Measurements from ENCODE around the gene PARD3.
"Not testable (repeated sequence)": the region's sequence is repeated elsewhere in the genome, so short reads cannot be mapped to it uniquely, and the experiment has no call there.

Gene PARD3

DNA sequence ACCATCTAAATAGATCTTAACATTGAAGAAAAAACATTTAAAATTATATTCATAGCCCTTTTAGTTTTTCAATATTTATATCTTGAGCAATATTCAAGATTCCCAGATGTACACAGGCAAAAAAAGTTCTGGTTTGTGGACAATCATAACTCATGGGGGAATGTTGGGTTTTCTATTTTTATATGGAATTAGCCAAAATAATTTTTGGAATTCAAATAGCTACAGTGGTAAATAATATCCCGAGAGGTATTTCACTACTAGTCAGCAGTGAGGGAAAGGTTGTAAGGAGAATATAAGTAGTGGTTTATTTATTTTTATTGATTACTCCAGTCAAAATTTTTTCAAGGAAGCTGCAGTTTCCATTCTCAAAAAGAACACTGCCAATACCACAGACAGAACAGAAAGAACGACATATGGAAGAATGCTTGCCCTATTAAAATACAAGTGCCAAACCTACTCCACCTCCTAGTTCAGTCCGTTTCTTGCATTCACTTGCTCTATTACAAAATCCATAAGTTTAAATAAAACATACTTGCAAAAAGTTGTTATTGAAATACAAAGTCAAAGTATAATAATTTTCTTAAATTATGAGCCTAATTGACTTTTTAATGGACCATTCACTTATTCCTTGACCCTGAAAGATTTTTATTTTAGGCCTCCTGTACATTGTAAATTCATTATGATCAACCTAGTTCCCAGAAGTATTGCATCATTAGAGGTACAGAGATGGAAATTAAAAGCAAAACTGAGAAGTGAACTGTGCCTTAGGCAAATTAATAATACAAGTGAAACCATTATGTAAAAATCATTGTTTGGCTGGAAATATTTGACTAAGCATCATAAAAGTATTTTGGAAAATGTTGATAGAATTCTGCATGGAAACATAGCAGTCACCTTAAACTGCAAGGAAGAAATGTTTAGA is 533.2 kb downstream of the PARD3 start:
- no peak for DNase-seq

DNA sequence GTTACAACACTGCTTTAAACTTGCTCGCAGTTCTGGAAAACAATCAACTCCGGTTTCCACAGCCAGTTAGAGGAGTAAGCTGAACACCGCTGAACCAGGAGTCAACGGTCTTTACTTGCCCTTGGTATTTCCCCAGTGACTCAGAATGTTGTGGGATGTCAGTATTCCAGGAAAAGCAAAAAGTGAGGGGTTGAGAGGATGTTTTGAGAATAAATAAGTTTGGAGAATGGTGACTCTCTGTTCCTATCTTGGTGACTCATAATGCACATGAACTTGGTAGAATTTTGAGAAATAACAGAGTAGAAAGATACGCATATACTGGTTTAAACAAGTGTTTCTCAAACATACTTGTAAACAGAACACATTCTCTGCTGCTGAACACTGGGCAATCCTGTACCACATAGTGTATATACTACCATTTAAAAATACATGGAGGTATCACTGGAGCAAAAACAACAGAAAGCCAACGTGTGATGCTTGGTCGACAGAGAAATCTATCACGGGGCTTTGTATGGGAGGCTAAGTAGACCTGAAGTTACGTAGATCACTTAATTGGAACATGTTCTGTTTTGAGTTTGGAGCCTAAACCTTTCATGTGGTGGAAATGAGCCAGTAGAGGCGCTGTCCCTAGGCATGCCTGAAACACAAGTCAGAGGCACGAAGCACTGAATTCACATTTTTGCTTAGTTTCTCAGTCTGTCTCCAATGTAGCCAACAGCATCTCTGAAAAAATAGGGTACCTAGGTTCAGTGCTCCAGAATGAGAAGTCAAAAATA is 534.3 kb downstream of the PARD3 start:
- no peak for DNase-seq

DNA sequence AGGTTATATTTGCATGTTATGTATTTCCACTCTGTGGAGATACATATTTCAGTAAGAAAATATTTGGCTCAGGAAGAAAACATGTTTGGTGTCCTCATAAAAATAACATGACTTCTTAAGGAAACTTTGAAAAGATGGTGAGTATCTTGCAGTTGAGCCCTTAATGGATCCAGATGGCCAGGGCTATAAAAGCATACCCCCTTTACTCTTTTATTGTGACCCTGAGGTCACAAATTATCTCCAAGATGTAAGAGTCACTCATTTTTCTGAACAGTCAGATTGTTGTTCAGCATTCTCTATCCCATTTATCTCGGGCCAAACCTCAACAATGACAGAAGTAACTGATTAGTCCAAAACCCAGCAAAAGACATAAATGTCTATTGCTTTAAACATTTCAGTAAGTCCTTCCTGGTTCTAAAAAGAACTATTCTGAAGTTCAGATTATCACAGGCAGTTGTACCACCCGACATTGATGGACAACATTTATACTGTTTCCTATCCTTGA is 539.4 kb downstream of the PARD3 start:
- no peak for DNase-seq

DNA sequence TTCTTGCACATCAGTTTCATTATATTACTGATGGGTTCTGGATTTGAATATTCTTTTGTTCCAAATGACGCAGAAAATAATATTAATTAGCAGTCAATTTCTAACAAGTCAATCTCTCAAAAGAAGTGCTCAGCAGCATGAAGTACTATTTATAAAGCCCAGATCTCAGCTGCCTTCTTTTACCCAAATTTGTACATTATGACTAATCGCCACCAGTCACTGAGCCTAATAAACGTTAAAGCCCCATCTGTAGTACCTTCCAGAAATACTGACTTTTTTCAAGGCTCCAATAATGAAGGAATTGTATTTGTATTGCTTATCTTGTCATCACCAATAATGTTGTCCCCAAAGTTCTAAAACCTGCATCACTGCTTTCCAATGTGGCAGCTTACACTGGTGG is 540.2 kb downstream of the PARD3 start:
- no peak for DNase-seq

DNA sequence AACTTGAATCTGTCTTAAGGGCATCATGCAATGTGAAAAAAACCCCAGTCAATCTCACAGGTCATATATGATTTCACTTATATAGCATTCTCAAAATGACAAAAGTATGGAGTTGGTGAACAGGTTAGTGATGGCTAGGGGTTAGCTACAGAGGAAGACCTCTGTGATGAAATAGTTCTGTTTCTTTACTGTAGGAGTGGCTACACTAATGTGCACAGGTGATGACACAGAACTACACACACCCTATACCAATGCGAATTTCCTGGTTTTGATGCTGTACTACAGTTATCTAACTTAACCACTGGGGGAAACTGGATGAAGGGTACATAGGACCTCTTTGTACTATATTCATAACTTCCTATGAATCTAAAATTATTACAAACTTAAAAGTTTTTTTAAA is 541.8 kb downstream of the PARD3 start:
- DNase-seq = no peak

DNA sequence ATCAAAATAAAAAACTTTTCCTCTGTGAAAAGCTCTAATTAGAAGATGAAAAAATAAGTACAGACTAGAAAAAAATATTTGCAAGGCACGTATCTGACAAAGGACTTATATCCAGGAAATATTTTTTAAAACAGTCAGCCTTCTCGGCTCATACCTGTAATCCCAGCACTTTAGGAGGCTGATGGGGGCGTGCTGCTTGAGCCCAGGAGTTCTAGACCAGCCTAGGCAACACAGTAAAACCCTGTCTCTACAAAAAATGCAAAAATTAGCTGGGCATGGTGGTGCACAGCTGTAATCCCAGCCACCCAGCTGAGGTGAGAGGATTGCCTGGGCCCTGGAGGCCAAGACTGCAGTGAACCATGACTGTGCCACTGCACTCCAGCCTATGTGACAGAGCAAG is 542.8 kb downstream of the PARD3 start:
- no peak for DNase-seq

DNA sequence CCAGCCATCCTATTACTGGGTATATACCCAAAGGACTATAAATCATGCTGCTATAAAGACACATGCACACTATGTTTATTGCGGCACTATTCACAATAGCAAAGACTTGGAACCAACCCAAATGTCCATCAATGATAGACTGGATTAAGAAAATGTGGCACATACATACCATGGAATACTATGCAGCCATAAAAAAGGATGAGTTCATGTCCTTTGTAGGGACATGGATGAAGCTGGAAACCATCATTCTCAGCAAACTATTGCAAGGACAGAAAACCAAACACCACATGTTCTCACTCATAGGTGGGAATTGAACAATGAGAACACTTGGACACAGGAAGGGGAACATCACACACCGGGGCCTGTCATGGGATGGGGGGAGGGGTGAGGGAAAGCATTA is 546.7 kb downstream of the PARD3 start:
- not testable (repeated sequence) for DNase-seq

DNA sequence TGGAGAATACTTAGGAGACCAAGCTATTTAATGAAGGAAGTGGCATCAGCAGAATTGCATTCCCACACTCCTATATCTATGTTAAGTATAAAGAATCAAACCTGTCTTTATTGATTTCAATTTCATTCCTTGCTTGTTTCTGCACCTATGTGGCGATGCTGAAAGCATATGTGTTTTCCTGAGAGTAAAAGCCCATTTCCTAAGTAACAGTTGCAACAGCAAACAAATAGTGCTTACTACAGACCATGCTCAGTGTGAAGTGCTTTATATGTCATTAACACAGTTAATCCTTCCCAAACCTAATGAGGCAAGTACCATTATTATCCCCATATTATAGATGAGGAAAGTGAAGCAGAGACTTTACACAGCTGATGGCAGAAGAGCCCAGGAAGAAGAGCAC is 552.1 kb downstream of the PARD3 start:
- no peak for DNase-seq

DNA sequence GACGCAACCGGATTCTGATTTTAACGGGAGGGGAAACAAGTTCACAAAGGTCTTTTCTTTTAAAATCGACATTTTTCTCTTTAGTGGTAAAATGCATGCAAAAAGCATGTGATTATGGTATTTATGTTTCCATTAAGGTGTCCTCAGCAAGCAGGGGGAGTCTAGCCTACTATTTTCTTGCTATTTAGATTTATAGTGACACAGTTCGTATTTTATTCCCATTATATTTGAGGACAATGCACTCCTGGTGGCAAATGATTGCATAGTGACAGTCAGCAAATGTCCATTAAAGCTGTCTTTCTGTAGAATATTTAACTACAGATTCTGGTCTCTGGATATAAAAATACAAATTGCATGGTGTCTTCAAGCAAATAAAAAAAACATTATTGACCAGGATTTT is 554.2 kb downstream of the PARD3 start:
- DNase-seq = no peak

DNA sequence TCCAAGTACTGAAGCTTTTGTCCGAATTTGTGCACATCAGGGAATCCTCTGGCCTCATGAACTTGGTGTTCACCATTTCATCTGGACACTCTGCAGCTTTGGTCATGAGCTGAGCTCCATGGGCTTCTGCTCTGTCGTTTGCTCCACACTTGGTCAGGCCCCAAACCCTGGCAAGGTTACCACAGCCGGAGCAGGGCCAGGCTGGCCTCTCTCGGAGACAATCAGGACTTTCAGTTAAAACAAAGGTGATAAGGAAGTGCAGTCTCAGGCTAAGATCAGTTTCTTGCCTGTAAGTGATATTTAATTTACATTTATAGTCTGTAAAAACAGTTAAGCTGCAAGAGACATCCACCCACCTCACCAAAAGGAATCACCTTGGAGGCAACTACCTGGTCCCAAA is 558.9 kb downstream of the PARD3 start:
- no peak for DNase-seq

DNA sequence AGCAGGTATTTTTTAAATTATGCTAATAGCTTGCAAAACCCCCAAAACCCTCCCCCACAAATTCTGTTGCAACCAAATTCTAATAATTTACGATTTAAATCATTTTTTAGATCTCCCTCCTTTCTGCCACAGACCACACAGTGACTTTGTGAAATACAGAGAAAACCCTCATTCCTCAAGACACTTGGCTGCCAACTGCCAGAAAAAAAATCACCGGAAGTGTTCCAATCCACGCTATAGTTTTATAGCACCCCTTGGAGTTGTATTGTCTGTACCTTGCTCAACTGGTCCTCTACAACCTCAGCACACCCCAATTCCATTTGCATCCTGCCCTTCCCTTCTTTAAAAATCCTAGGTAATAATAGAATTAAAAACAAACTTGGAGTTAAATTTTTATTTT is 560.1 kb downstream of the PARD3 start:
- DNase-seq = no peak

DNA sequence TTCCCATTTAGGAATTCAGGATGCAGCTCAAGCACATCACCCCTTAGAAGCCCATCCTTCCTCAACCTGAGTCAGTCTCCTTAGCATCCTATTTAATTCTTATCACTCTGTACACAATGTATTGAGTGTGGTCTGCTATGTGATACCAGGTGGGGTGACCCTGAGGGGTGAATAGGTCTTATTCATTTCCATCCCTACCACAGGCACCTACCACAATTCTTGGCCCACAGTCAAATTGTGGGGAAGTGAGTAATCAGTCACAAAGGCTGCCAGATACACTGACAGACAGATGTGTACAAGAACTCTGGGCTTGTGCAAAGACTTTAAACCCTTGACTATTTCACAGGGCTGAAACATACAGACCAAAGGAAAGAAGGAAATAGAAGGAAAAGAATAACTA is 560.5 kb downstream of the PARD3 start:
- DNase-seq = no peak

DNA sequence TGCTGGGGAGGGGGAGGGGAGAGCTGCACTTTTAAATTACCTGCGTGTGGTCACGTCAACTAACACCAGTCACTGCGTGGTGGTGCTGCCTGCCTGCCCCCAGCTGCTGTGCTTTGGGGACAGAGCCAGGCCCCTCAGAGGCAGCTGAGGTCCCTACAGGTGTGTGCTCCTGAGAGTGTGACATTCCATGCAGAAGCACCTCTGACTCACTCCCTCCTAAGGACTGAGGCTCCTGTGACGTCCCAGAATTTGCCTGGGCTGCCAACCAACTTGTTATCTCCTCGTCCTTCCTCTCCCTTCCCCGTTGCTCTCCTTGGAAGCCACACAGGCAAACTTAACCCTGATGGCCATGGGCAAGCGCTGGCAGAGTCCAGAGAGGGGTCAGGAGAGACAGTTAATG is 563.0 kb downstream of the PARD3 start:
- DNase-seq = no peak

DNA sequence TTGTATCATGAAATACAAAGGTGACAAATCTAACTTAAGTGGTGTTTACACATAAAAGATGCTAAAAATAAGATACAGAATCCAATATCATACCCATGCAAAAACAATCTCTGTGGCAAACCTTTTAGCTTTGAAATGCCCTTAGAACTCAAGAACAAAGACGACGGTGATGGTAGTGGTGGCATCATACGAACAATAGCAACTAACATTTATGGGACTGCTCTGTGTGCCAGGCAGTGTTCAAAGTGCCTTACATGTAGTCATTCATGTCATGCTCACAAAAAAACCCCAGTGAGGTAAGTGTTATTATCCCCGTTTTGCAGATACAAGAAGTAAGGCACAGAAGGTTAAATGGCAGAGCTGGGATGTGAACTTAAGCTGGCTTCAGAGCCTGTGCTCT is 563.9 kb downstream of the PARD3 start:
- DNase-seq = no peak

DNA sequence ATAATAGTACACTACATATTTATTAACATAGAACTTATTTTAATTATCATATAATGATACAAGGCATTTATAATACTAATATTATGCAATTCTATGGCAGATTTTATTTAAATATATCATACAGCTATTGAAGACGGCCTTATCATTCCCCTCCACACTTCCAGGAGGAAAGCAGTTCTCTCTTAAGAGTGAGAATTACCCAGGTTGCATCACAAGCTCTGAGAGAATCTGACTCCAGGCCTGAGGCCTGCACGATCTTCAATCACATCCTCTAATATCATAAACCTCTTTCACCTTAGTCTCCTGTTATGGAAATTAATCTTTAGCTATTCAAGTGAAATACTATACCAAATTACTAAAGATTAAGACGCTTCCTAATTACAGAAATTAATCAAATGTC is 564.4 kb downstream of the PARD3 start:
- no peak for DNase-seq

DNA sequence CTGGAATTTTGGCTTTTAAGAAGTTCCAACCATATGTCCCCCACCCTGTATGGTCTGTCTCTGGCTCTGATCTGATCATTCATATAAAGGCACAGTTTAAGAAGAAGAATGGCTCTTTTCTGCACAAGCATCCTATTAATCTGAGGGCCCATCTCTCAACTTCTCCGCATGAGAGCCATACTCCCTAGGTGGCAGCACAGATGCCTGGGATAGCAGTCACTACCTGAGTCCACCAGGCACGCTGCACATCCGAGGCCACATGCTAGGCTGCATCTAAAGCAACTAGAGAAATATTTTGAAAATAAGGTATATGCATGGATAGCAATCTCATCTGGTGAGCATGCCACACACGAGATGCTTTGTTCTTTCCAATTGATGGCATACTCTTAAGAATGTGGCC is 565.5 kb downstream of the PARD3 start:
- no peak for DNase-seq

DNA sequence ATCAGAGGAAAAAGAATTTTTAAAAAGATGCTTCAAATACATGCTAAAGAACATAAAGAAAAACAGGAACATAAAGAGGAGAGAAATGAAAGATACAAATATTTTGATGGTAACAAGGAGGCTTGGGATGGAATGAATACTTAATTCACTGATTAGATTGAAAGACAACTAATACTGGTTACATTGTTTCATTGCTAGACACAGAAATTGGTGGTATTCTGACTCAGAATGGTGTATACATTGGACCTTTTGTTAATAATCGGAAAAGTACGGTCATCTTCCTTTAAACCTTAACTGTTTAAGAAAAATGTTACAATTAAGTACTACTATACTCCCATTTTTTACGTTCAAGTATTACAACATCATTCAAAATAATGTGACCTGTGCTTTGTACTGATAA is 567.5 kb downstream of the PARD3 start:
- no peak for DNase-seq

DNA sequence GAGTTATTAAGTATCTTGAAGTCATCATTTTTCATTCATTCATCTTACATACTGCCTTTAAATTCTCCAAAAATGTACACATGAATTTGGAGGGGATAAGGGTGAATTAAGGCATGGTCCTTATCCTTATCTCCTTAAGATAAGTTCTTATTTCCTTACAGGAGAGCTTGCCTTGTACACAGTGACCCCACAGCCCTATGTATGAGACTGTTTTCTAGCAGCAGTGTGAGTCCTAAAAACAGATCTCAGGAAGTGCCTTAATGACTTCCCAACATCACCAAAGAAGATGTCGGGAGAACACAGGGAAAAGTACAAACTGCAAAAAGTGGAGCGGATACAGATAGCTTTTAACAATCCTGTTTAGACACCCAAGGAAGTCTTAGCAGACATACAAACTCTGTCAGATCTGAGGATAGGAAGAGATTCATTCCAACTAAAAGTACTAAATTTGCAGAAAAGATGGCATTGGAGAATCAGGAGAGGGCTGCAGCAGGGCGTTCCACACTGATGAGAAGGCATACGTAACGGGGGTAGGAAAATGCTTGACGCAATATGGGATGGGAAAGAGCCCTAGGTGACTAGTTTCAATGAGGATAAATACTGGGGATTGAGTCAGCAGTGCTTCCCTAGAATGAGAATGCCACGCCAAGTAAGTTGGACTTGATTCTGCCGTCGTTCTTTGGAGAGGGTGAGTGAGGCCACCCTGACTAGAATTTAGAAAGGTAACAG is 570.2 kb downstream of the PARD3 start:
- no peak for DNase-seq

DNA sequence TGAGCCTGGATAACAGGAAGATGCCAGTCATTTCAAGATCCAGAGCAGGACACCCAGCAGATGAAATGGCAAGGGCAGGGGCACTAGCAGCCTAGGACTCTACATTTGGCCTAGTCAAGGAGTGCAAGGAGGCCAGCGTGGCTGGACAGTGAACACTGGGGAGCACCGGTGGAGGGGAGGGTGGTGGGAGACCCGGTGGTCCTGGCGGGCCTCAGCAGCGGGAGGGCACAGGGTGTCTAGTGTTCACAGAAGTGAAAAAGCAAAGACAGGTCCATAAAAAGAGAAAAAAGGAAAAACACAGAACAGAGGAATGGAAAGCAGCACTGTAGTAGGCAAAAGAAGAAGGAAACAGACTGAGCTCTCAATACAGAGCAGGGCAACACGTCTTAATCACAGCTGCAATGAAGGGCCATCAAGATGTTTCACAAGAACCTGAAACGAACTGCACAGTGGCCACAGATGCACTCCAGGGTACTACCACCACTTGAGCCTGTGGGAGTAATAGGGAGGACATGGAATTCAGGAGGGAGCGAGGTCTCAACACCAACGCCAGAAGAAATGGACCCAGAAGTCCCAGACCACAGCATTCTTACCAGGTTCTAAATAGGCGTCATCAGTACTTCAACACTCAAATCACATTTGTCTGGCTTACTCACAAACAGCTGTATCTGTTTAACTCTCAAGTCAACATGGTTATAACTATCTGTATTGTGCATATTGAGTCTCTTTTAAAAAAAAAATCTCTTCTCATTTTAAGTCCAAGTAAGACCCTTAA is 573.7 kb downstream of the PARD3 start:
- no peak for DNase-seq

DNA sequence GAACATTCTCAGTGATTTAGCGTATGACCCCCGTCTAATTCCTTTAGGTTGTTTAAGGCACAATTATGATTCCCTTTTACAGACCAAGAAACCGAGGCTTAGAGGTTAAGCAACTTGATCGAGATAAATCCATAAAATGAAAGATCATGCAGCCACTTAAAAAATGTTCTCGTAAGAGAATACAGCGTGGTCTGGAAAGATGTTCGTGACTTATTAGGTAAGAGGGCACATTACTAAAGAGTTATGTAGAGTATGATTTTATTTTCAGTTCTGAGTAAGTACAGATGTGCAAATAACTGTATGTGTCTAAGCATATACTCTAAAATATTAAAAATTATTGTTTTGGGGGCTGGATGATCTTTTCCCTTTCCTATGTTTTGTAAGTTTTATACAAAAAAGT is 575.1 kb downstream of the PARD3 start:
- no peak for DNase-seq

DNA sequence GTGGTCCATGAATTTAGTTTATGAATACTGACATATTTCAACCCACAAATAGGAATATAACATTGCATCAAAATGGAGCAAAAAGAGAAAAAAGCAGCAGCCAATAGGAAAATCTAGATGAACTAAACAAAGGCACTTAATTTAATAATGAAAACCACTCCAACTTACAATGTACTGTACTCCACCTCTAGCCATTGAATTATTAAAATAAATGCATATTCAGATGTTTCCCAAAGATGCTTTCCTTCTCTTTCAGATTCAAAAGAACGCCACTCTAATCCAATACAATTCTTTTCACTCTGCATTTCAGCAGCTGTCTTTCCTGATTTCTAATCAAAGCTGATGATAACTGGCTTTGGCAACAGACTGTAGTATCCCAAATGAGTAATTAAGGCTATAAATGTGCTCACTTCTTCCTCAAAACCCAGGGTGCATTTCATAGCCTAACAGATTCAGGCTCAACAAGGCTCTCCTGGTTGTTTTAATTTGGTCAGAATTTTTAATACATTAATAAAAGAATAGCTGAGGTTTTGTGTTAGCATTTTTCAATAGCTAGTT is 577.1 kb downstream of the PARD3 start:
- no peak for DNase-seq

All from amygdala (tissue), 56 donors.